NCI-H446 (cell line): ENCODE data around the gene CEP85L.

Experiments
- DNase-seq, 2 experiments: peaks; one replicate each; lab custom pipeline; 2025; lab: John Stamatoyannopoulos, UW

Gene CEP85L

GRCh38 chr6:118651282-118652050, at the start of gene CEP85L:
CEP85L (minus strand) TSS chr6:118651591; CDS start chr6:118651269, 322 bp downstream.
- peak; percentile 81 to 93 for DNase-seq

GRCh38 chr6:118700531-118700930, 49.1 kb upstream of the CEP85L start:
- no peak for DNase-seq

GRCh38 chr6:118697554-118697953, 46.2 kb upstream of the CEP85L start:
- DNase-seq: no peak

GRCh38 chr6:118696271-118696670, 44.9 kb upstream of the CEP85L start:
- no peak for DNase-seq

- no peak for DNase-seq
Measured at GRCh38 chr6:118693562-118693961, 42.2 kb upstream of the CEP85L start.

- DNase-seq: no peak
Measured at GRCh38 chr6:118685823-118686449, 34.5 kb upstream of the CEP85L start.

- no peak for DNase-seq
Measured at GRCh38 chr6:118683881-118684872, 32.8 kb upstream of the CEP85L start.

- DNase-seq: no peak
Measured at GRCh38 chr6:118680452-118681095, 29.2 kb upstream of the CEP85L start.

- DNase-seq: no peak
Measured at GRCh38 chr6:118679327-118679901, 28.0 kb upstream of the CEP85L start.

GRCh38 chr6:118678866-118679265, 27.5 kb upstream of the CEP85L start:
- no peak for DNase-seq

GRCh38 chr6:118677193-118677592, 25.8 kb upstream of the CEP85L start:
- no peak for DNase-seq

- no peak for DNase-seq
Measured at GRCh38 chr6:118675225-118675624, 23.8 kb upstream of the CEP85L start.

GRCh38 chr6:118674772-118675171, 23.4 kb upstream of the CEP85L start:
- no peak for DNase-seq

- no peak for DNase-seq
Measured at GRCh38 chr6:118672678-118673077, 21.3 kb upstream of the CEP85L start.

- DNase-seq: no peak
Measured at GRCh38 chr6:118669561-118669960, 18.2 kb upstream of the CEP85L start.

GRCh38 chr6:118668761-118669385, 17.5 kb upstream of the CEP85L start:
- DNase-seq: peak in 1 of 2 experiments; percentile 14

GRCh38 chr6:118667988-118668387, 16.6 kb upstream of the CEP85L start:
- DNase-seq: no peak

- DNase-seq: no peak
Measured at GRCh38 chr6:118665011-118665410, 13.6 kb upstream of the CEP85L start.

- DNase-seq: peak in 1 of 2 experiments; percentile 16
Measured at GRCh38 chr6:118663993-118664985, 12.9 kb upstream of the CEP85L start.

GRCh38 chr6:118661831-118662230, 10.4 kb upstream of the CEP85L start:
- DNase-seq: no peak
